SK-MEL-5 (cell line): ENCODE measurements around the gene RALGAPA1. TPM values are rescaled to one million over a fixed set of nuclear protein-coding genes. Genes with fewer than 3 reads are reported as not detected.

Source experiments
- DNase-seq: peaks from one replicate; pipeline ENCODE4 v3.0.0-alpha.2; 2016; ENCODE audit warnings: low read depth, low spot score
- in situ Hi-C: cut with HindIII; loops from 2 replicates; pipeline ENCODE4 v1.10.0; 2016; ENCODE audit warnings: low sequenced_read_pairs, high pct_unique_total_duplicates, low pct_unique_long_range_greater_than_20kb
- total RNA-seq: library from RNA; depleted of rRNA; stranded (reverse); fragments of >200 nt; shearing (Covaris generic); gene quantifications from 2 replicates; pipeline ENCODE4 v1.2.3, GENCODE V29; 2014

RALGAPA1 gene
- total RNA-seq, 1 experiment from 2014 or later: 18.7 TPM

DNA sequence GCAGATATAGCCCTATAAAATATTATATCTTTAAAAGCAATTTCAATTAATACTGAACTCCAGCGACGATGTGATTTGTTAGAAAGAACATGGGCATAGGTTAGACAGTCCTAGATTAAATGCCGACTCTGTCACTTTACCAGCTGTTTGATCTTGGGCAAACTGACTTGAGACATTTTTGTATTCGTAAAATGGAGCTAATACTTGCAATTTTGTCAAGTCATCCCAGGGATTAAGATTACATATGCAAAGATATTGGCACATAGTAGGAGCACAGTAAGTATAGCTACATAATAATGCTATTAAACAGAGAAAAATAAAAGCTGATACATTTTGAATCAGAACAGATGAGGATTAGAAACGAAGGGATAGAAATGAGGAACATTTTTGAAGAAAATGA, 266.1 kb downstream of the RALGAPA1 start:
- DNase-seq: no peak
- in situ Hi-C loops: no loop called here

DNA sequence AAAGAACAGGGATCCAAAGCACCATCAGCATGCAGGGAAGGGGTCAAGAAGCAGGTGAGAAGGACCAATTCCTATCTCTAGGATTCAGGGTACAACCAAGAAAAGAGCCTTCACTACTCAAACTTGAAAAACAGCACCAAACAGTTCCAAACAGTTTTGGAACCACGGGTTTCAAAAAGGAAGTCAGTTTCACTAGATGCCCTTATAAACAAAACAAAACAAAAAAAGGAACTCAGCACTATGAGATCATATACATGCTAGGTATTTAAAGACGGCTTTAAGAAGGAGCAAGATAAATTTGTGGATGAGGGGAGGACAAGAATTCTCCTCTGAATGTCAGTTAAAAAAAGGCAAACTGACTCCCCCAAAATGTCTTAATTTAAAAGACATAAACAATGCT, 269.1 kb downstream of the RALGAPA1 start:
- DNase-seq: no peak
- in situ Hi-C loops: no loop called here

GRCh38 chr14:35535483-35536112, 273.5 kb downstream of the RALGAPA1 start:
- in situ Hi-C loops: no loop called here
- DNase-seq: no peak

GRCh38 chr14:35534873-35535482, 274.1 kb downstream of the RALGAPA1 start:
- peak; percentile 48 for DNase-seq
- in situ Hi-C loops: no loop called here

DNA sequence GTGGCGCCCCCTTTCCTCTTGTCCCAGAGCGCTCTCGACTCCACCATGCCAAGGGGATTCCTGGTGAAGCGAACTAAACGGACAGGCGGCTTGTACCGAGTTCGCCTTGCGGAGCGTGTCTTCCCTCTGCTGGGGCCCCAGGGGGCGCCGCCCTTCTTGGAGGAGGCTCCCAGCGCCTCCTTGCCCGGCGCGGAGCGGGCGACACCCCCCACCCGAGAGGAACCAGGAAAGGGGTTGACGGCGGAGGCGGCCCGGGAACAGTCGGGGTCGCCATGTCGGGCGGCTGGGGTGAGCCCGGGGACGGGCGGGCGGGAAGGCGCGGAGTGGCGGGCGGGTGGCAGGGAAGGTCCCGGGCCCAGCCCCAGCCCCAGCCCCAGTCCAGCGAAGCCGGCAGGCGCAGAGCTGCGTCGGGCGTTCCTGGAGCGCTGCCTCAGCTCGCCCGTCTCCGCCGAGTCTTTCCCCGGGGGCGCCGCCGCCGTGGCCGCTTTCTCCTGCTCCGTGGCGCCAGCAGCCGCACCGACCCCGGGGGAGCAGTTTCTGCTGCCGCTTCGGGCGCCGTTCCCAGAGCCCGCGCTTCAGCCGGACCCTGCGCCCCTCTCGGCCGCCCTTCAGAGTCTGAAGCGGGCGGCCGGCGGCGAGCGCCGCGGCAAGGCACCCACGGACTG, 274.8 kb downstream of the RALGAPA1 start:
- in situ Hi-C loops: no loop called here
- no peak for DNase-seq

- in situ Hi-C loops: no loop called here
- DNase-seq: peak; percentile 80
These were observed 275.5 kb downstream of the RALGAPA1 start, which contains the start of gene INSM2 for GRCh38 chr14:35533357-35534207. TSS of gene INSM2 (plus strand) at chr14:35534164. CDS start at chr14:35534253, 89 bp downstream.

- no peak for DNase-seq
These were observed 276.2 kb downstream of the RALGAPA1 start for GRCh38 chr14:35532783-35533356.

DNA sequence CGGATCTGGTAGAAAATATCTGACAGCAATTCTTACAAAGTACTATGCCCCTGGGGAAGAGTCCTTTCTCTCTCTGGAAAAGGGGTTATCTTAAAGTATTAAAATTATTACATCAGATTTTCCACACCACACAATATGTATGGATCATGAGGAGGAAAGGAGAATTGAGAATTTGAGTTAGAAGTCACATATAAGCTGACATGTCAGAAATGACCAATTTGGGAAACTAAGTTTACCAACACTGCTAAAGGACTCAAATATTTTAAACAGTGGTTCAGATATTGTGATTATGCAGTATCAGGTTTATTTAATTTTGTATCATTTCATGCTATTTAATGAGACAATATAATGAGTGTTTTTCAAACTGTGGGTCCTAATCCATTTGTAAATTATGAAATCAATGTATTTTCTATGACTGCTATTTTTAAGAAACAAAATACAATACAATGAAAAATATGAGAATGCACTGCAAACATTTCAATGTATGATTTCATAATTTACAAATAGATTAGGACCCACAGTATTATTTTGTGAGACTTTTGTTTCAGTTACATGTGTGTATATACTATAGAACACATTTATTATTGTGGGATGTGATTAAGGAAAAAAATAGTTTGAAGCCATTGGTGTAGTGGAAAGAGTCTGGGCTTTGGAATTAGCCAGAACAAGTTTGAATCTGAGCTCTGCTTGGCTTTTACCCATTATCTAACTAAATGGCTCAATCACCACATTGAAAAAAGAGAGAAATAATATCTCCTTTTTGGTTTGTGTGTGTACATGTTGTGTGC, 276.9 kb downstream of the RALGAPA1 start:
- in situ Hi-C loops: no loop called here
- no peak for DNase-seq

More at GRCh38 chr14:35532783-35533356, 276.2 kb downstream of the RALGAPA1 start:
- in situ Hi-C loops: no loop called here

- DNase-seq: no peak
- in situ Hi-C loops: no loop called here
These were observed 282.1 kb downstream of the RALGAPA1 start for GRCh38 chr14:35526962-35527361.

- in situ Hi-C loops: no loop called here
- DNase-seq: no peak
These were observed 283.4 kb downstream of the RALGAPA1 start for GRCh38 chr14:35525695-35526094.

GRCh38 chr14:35519986-35520385, 289.1 kb downstream of the RALGAPA1 start:
- in situ Hi-C loops: no loop called here
- no peak for DNase-seq

DNA sequence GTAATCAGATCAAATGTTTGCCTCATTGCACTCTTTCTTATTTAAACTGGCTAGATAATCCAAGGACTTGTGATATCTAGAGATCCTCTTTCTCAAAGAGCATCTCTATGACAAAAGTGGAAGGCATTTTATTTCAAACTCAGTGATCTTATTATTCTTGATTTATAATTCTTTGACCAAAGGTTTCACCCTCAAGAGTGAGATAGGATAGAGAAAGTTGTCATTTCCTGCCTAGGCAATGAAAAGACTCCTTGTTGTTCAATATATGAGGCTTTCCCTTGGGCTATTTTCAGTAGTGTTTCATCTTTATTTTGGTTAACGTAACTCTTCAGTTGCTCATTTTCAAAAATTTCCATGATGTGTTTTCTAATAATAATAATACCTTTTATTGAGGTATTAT, 293.2 kb downstream of the RALGAPA1 start:
- in situ Hi-C loops: no loop called here
- peak; percentile 74 for DNase-seq

DNA sequence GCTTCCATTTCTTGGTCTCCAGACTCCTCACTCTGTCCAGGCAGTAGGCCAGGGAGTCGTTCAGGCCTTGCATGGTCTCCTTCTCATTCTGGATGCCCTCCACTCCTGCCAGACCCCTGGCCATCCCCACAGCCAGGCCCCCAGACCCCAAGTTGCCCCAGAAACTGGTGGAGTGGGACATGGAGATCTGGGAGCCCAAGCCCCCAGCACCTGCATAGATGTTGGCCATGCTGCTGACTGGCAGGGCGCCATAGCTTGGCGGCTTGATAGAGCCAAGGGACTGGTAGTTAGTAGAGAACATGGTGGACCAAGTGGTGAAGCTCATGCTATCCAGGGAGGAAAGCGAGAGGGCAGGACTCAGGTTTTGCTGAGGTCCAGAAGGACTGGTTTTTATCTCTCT, 296.3 kb downstream of the RALGAPA1 start:
- in situ Hi-C loops: no loop called here
- DNase-seq: no peak

GRCh38 chr14:35509846-35510245, 299.2 kb downstream of the RALGAPA1 start:
- in situ Hi-C loops: no loop called here

GRCh38 chr14:35506927-35507326, 302.2 kb downstream of the RALGAPA1 start:
- DNase-seq: no peak
- in situ Hi-C loops: no loop called here

More at GRCh38 chr14:35509846-35510245, 299.2 kb downstream of the RALGAPA1 start:
- DNase-seq: no peak

GRCh38 chr14:35506461-35506860, 302.6 kb downstream of the RALGAPA1 start:
- DNase-seq: no peak
- in situ Hi-C loops: no loop called here

GRCh38 chr14:35504260-35504659, 304.8 kb downstream of the RALGAPA1 start:
- in situ Hi-C loops: no loop called here
- no peak for DNase-seq
